K562 (cell line): Measurements from ENCODE around the gene CD9. TPM values are rescaled to one million over a fixed set of nuclear protein-coding genes. Genes with fewer than 3 reads are reported as not detected.

ENCODE experiments used
- ATAC-seq: fragments of 200-7000 bp; cut with Tn5 transposase; 3 replicates; pipeline ENCODE4 v1.9.1; 2020; ENCODE audit warnings: moderate library complexity
- BruUV-seq: library from RNA; stranded (reverse); fragments of 400-500 nt; replicated peaks from 2 replicates; lab custom pipeline; 2021; lab: Mats Ljungman, UMichigan
- CTCF ChIA-PET: fragments of 300-600 bp; formaldehyde crosslinking; extraction: SDS; loops from one replicate; lab custom pipeline; 2021; ENCODE audit warnings: low intra/inter-chr PET ratio; lab: Yijun Ruan, JAX
- POLR2A ChIA-PET: fragments of 300-600, 350-650 bp; sonication (Branson Sonifier 250); formaldehyde crosslinking; extraction: SDS; loops from one replicate; lab custom pipeline; 2021; ENCODE audit warnings: antibody characterized with exemption, inconsistent platforms; lab: Yijun Ruan, JAX
- DNase-seq, 4 experiments: peaks; one replicate each; pipeline versions ENCODE4 v3.0.0 to v3.0.0-alpha.2; 2011 to 2018; ENCODE audit warnings: low spot score in 3 of 4, mixed read lengths in 3 of 4; ENCODE audit errors: extremely low read depth in 1 of 4
- FAIRE-seq: peaks from 2 replicates; lab custom pipeline; 2011; peaks lifted over from hg19 to GRCh38; lab: Jason Lieb, UNC
- H2AFZ ChIP-seq: 2 replicates; pipeline ENCODE4 v1.6.0; 2011; ENCODE audit warnings: low read depth, low read length, control low read depth, inconsistent platforms
- H3K27ac ChIP-seq: fragments of 200-600 bp; 3 replicates; pipeline ENCODE4 v1.8.0; 2011; ENCODE audit warnings: low read depth, mild to moderate bottlenecking, control low read depth, inconsistent platforms, low read length, moderate library complexity, mixed read lengths; ENCODE audit errors: extremely low read depth
- H3K27me3 ChIP-seq, 2 experiments: fragments of 300-600 bp in 1 of 2; 2 replicates in 1 of 2; 3 replicates in 1 of 2; pipeline versions ENCODE4 v1.6.0 to v1.8.0; 2011; ENCODE audit warnings: inconsistent platforms in 2 of 2, low read length in 2 of 2, mild to moderate bottlenecking in 1 of 2, mixed read lengths in 1 of 2, moderate library complexity in 1 of 2; ENCODE audit not compliant: control insufficient read depth in 2 of 2, insufficient read depth in 2 of 2
- H3K36me3 ChIP-seq: fragments of 300-600 bp; 3 replicates; pipeline ENCODE4 v1.8.0; 2011; ENCODE audit warnings: mild to moderate bottlenecking, low read length, inconsistent platforms; ENCODE audit not compliant: control insufficient read depth, insufficient read depth
- H3K4me1 ChIP-seq, 2 experiments: fragments of 200-600 bp in 1 of 2; replicated peaks in 1 of 2; 2 replicates in 1 of 2; 3 replicates in 1 of 2; pipeline versions ENCODE4 v1.5.1 to v1.8.0; 2011; ENCODE audit warnings: inconsistent platforms in 2 of 2, low read length in 2 of 2, mild to moderate bottlenecking in 1 of 2, mixed read lengths in 1 of 2, moderate library complexity in 1 of 2; ENCODE audit not compliant: control insufficient read depth in 2 of 2, insufficient read depth in 2 of 2
- H3K4me2 ChIP-seq: 2 replicates; pipeline ENCODE4 v1.6.1; 2011; ENCODE audit warnings: low read length, control low read depth, inconsistent platforms, mixed read lengths; ENCODE audit not compliant: insufficient read depth
- H3K4me3 ChIP-seq: fragments of 200-600 bp; sonication (generic), shearing (Covaris generic); 2 replicates; pipeline ENCODE4 v1.5.1; 2016; ENCODE audit warnings: control low read depth, inconsistent platforms
- H3K79me2 ChIP-seq: fragments of 200-600 bp; 3 replicates; pipeline ENCODE4 v1.8.0; 2011; ENCODE audit warnings: low read length, inconsistent platforms; ENCODE audit not compliant: control insufficient read depth, insufficient read depth
- H3K9ac ChIP-seq, 2 experiments: 2 replicates each; pipeline versions ENCODE4 v1.6.0 to v1.6.1; 2011; ENCODE audit warnings: low read depth in 2 of 2, low read length in 2 of 2, control low read depth in 1 of 2, inconsistent platforms in 1 of 2, mild to moderate bottlenecking in 1 of 2, mixed read lengths in 1 of 2; ENCODE audit not compliant: insufficient read depth in 1 of 2
- H3K9me1 ChIP-seq: one replicate; pipeline ENCODE4 v1.6.0; 2011; ENCODE audit warnings: inconsistent platforms, mild to moderate bottlenecking, low read length, moderate library complexity; ENCODE audit not compliant: control insufficient read depth, insufficient read depth
- H3K9me3 ChIP-seq: replicated peaks from 2 replicates; pipeline ENCODE4 v1.5.1; 2011; ENCODE audit warnings: low read depth, low read length, inconsistent platforms; ENCODE audit not compliant: control insufficient read depth, insufficient read depth
- H4K20me1 ChIP-seq: replicated peaks from 2 replicates; pipeline ENCODE4 v1.6.1; 2011; ENCODE audit warnings: low read length, inconsistent platforms, mixed read lengths; ENCODE audit not compliant: control insufficient read depth, insufficient read depth
- BMI1 ChIP-seq: fragments of 150-350 bp; IDR thresholded peaks from 2 replicates; pipeline ENCODE4 v1.6.1; 2014; ENCODE audit warnings: low read length
- CHD2 ChIP-seq: IDR thresholded peaks from 2 replicates; pipeline ENCODE4 v1.6.1; 2011; ENCODE audit warnings: low read depth, low read length
- EP300 ChIP-seq: IDR thresholded peaks from 2 replicates; pipeline ENCODE4 v1.6.1; 2012; ENCODE audit warnings: low read length, improper control_type of control experiment
- EWSR1 ChIP-seq: fragments of 450-650 bp; IDR thresholded peaks from 2 replicates; pipeline ENCODE4 v1.6.1; 2018; ENCODE audit warnings: borderline replicate concordance, mild to moderate bottlenecking, low read depth, moderate library complexity; ENCODE audit not compliant: partially characterized antibody
- GATAD2A ChIP-seq: fragments of 450-650 bp; IDR thresholded peaks from 2 replicates; pipeline ENCODE4 v1.6.1; 2017
- MNT ChIP-seq, 2 experiments: fragments of 450-650 bp; conservative IDR thresholded peaks; 2 replicates each; pipeline ENCODE4 v1.6.1; 2017; ENCODE audit warnings: mild to moderate bottlenecking in 2 of 2, moderate library complexity in 2 of 2
- NBN ChIP-seq: fragments of 450-650 bp; IDR thresholded peaks from 2 replicates; pipeline ENCODE4 v1.6.1; 2016; ENCODE audit warnings: low read depth, mild to moderate bottlenecking
- PREB ChIP-seq: sonication (generic); formaldehyde crosslinking; IDR thresholded peaks from 2 replicates; pipeline ENCODE4 v1.8.1; 2023; ENCODE audit warnings: mild to moderate bottlenecking, missing genetic modification reagents
- PRMT5 ChIP-seq: sonication (generic); formaldehyde crosslinking; IDR thresholded peaks from 2 replicates; pipeline ENCODE4 v1.5.0; 2020; ENCODE audit warnings: missing genetic modification reagents
- PTBP1 ChIP-seq: fragments of 200-400 bp; formaldehyde crosslinking; IDR thresholded peaks from 2 replicates; pipeline ENCODE4 v1.6.1; 2017; ENCODE audit warnings: low read depth, low read length
- SAFB2 ChIP-seq: fragments of 200-400 bp; formaldehyde crosslinking; IDR thresholded peaks from 2 replicates; pipeline ENCODE4 v1.6.1; 2018; ENCODE audit warnings: borderline replicate concordance, low read length, low read depth, moderate library complexity; ENCODE audit not compliant: severe bottlenecking
- SMARCA5 ChIP-seq: fragments of 450-650 bp; IDR thresholded peaks from 2 replicates; pipeline ENCODE4 v1.6.1; 2016
- TCF3 ChIP-seq: sonication (generic); formaldehyde crosslinking; IDR thresholded peaks from 2 replicates; pipeline ENCODE4 v1.4.0; 2020; ENCODE audit warnings: mild to moderate bottlenecking, missing genetic modification reagents
- TRIM24 ChIP-seq, 2 experiments: fragments of 450-650 bp; IDR thresholded peaks; 2 replicates each; pipeline ENCODE4 v1.6.1; 2016
- ZC3H8 ChIP-seq: fragments of 450-650 bp; IDR thresholded peaks from 2 replicates; pipeline ENCODE4 v1.6.1; 2017
- ZFPM2 ChIP-seq: fragments of 250-450 bp; sonication (Bioruptor Pico); IDR thresholded peaks from 2 replicates; pipeline ENCODE4 v1.5.1; 2022; ENCODE audit warnings: mild to moderate bottlenecking
- ZNF217 ChIP-seq: sonication (generic); formaldehyde crosslinking; IDR thresholded peaks from 2 replicates; pipeline ENCODE4 v1.8.0; 2022; ENCODE audit warnings: mild to moderate bottlenecking, missing genetic modification reagents
- ZNF785 ChIP-seq: fragments of 250-450 bp; sonication (Bioruptor Pico); IDR thresholded peaks from 2 replicates; pipeline ENCODE4 v1.4.0; 2020; ENCODE audit warnings: mild to moderate bottlenecking
- WGBS: fragments of 100-300 bp; shearing (Covaris generic); methylation state at CpG from one replicate; pipeline ENCODE4 v1.1.6; 2016; ENCODE audit warnings: low coverage, mixed read lengths; ENCODE audit not compliant: insufficient coverage; ENCODE audit errors: missing lambda C conversion rate; 5-methylcytosine and 5-hydroxymethylcytosine counted together
- in situ Hi-C: fragments of 300-500 bp; cut with MboI; formaldehyde crosslinking; loops from 4 replicates; pipeline ENCODE4 v1.15.0; 2018; ENCODE audit warnings: inconsistent platforms, mixed read lengths
- intact Hi-C: fragments of 100-400 bp; cut with micrococcal nuclease; formaldehyde crosslinking; loops from 2 replicates; pipeline ENCODE4 v1.14.2; 2022
- polyA plus RNA-seq, 8 experiments: library from polyadenylated mRNA; depleted of rRNA in 4 of 8; stranded (reverse) in 5 of 8; unstranded in 3 of 8; fragments of >200 nt; fragmentation: Nextera tagmentation in 2 of 8; fragmentation: Illumina TruSeq in 1 of 8; extraction: Ambion mirVana in 2 of 8; extraction: Trizol in 1 of 8; gene quantifications; 2 replicates each; pipeline versions ENCODE4 v1.2.1 to v1.2.3, GENCODE V29; 2011 to 2014; ENCODE audit warnings: inconsistent platforms in 1 of 8, missing spikeins in 1 of 8
- total RNA-seq, 7 experiments: library from RNA; depleted of rRNA in 6 of 7; stranded (reverse); fragments of >200 nt in 6 of 7; fragmentation: Illumina TruSeq in 2 of 7; extraction: Trizol in 2 of 7; gene quantifications; 2 replicates each; pipeline versions ENCODE4 v1.2.1 to v1.2.3, GENCODE V29; 2011 to 2021; ENCODE audit warnings: low replicate concordance in 1 of 7
- TF ChIP-seq, protein P1 (sequence below), 2 experiments: fragments of 450-650 bp; IDR thresholded peaks; 2 replicates each; pipeline ENCODE4 v1.6.1; 2016

CD9 gene
- total and polyA plus RNA-seq, 9 of the 15 experiments (the other 6 are each of a cell fraction or from before 2014, with no cell fraction given) = 0.43 to 5.6 (median 0.62) TPM

GRCh38 chr12:6181583-6182278 is 18.5 kb upstream of the CD9 start (continued):
- TF ChIP-seq EP300 (no peak), SMARCA5 (no peak), ZC3H8 (no peak)

- Histone ChIP-seq H3K4me1 (peaks cover 0 to 14% of the 10 kb centered on the region in 2 experiments; a peak in 3 of 5 replicates), H3K9ac (no peak overlapping the region), H3K27ac (no peak overlapping the region), H3K79me2 (no peaks in the 10 kb centered on the region), H4K20me1 (no peaks in the 10 kb centered on the region), H3K9me3 (no peaks in the 10 kb centered on the region; the same call in 1 of the 2 replicates), H3K4me2 (no peak overlapping the region), H3K36me3 (no peaks in the 10 kb centered on the region), H3K9me1 (no peaks in the 10 kb centered on the region), H2AFZ (no peak overlapping the region), H3K27me3 (peaks cover 0 to 11% of the 10 kb centered on the region in 2 experiments; a peak in 1 of 5 replicates), H3K4me3 (no peak overlapping the region)
- ATAC-seq (no peak), FAIRE-seq (no peak), DNase-seq (peak in 2 of 4 experiments; percentile 16 to 23)
- no TSS peak for BruUV-seq
- POLR2A ChIA-PET = no interaction called here
- in situ Hi-C loops = no loop called here
- intact Hi-C loops = no loop called here
- CTCF ChIA-PET = no interaction called here
- WGBS = 41% methylated on average over 14 of the region's 19 CpGs
- TF ChIP-seq TRIM24 (IDR thresholded peaks at IDR 0.05) (no peak), PREB (CRISPR knock-in tag) (no peak), PRMT5 (CRISPR knock-in tag) (no peak), SAFB2 (no peak), BMI1 (no peak), CHD2 (no peak), PTBP1 (no peak), NBN (no peak), ZFPM2 (no peak), EWSR1 (no peak), TCF3 (CRISPR knock-in tag) (peak; percentile 37), ZNF217 (CRISPR knock-in tag) (no peak), ZNF785 (CRISPR knock-in tag) (no peak), MNT (conservative IDR thresholded peaks at IDR 0.05) (no peak), GATAD2A (no peak)
- TF ChIP-seq, protein P1, sequence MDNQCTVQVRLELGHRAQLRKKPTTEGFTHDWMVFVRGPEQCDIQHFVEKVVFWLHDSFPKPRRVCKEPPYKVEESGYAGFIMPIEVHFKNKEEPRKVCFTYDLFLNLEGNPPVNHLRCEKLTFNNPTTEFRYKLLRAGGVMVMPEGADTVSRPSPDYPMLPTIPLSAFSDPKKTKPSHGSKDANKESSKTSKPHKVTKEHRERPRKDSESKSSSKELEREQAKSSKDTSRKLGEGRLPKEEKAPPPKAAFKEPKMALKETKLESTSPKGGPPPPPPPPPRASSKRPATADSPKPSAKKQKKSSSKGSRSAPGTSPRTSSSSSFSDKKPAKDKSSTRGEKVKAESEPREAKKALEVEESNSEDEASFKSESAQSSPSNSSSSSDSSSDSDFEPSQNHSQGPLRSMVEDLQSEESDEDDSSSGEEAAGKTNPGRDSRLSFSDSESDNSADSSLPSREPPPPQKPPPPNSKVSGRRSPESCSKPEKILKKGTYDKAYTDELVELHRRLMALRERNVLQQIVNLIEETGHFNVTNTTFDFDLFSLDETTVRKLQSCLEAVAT (IDR thresholded peaks at IDR 0.05) = peak in 1 of 2 experiments; percentile 34; a peak in 1 of 4 replicates
Measured at GRCh38 chr12:6182279-6182898, 17.8 kb upstream of the CD9 start.
